ENCODE measurements around the gene SLC25A17. TPM values are rescaled to one million over a fixed set of nuclear protein-coding genes. Genes with fewer than 3 reads are reported as not detected.

The SLC25A17 gene
- total RNA-seq, 1 donor from 2014 or later: 4.8 TPM

DNA sequence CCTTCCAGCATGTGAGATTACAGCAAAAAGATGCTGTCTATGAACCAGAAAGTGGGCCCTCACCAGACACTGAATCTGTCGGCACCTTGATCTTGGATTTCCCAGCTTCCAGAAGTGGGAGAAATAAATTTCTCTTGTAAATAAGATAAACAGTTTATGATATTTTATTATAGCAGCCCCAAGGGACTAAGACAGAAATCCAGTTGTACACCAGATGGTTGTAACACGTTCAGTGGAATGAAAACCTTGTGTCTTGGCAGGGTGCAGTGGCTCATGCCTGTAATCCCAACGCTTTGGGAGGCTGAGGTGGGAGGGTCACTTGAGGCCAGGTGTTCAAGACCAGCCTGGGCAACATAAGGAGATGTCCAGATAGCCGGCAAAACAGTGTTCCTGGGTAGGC, 78.0 kb downstream of the SLC25A17 start:
- intact Hi-C loops (cut with micrococcal nuclease): no loop called here
- no peak overlapping the region for H3K27ac ChIP-seq (replicated peaks)
- no peaks in the 10 kb centered on the region for H3K4me1 ChIP-seq
- H3K27me3 ChIP-seq (ENCODE audit: low read depth): no peaks in the 10 kb centered on the region
- no peak overlapping the region for H3K4me3 ChIP-seq
- TF ChIP-seq, protein P1, sequence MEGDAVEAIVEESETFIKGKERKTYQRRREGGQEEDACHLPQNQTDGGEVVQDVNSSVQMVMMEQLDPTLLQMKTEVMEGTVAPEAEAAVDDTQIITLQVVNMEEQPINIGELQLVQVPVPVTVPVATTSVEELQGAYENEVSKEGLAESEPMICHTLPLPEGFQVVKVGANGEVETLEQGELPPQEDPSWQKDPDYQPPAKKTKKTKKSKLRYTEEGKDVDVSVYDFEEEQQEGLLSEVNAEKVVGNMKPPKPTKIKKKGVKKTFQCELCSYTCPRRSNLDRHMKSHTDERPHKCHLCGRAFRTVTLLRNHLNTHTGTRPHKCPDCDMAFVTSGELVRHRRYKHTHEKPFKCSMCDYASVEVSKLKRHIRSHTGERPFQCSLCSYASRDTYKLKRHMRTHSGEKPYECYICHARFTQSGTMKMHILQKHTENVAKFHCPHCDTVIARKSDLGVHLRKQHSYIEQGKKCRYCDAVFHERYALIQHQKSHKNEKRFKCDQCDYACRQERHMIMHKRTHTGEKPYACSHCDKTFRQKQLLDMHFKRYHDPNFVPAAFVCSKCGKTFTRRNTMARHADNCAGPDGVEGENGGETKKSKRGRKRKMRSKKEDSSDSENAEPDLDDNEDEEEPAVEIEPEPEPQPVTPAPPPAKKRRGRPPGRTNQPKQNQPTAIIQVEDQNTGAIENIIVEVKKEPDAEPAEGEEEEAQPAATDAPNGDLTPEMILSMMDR (IDR thresholded peaks at IDR 0.05; ENCODE audit: borderline replicate concordance): no peak
- H3K36me3 ChIP-seq: no peaks in the 10 kb centered on the region
- no peak for DNase-seq
- no peaks in the 10 kb centered on the region for H3K9me3 ChIP-seq (replicated peaks)

DNA sequence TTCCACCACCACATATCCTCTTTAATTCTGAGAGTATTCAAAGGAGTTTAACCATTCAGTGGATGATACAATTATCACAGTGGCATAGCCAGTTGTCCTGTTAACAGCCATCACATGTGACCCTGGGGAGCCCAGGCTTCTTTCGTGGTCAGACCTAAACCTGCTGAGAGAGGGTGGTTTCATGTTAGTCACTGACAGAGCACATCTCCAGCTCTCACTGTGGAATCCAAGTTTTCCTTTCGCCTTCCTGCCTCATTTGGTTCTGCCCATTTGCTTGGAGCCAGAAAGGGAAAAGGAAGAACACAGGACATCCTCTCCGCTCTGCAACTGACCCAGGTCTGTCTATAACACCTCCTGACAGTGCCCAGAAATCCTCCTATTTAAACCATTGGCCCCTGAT, 79.4 kb downstream of the SLC25A17 start:
- no peaks in the 10 kb centered on the region for H3K9me3 ChIP-seq (replicated peaks)
- H3K27me3 ChIP-seq (ENCODE audit: low read depth): no peaks in the 10 kb centered on the region
- H3K4me3 ChIP-seq: no peak overlapping the region
- H3K36me3 ChIP-seq: no peaks in the 10 kb centered on the region
- TF ChIP-seq, protein P1 (IDR thresholded peaks at IDR 0.05; ENCODE audit: borderline replicate concordance): no peak
- no peak for DNase-seq
- no peaks in the 10 kb centered on the region for H3K4me1 ChIP-seq
- H3K27ac ChIP-seq (replicated peaks): no peak overlapping the region
- intact Hi-C loops (cut with micrococcal nuclease): no loop called here

DNA sequence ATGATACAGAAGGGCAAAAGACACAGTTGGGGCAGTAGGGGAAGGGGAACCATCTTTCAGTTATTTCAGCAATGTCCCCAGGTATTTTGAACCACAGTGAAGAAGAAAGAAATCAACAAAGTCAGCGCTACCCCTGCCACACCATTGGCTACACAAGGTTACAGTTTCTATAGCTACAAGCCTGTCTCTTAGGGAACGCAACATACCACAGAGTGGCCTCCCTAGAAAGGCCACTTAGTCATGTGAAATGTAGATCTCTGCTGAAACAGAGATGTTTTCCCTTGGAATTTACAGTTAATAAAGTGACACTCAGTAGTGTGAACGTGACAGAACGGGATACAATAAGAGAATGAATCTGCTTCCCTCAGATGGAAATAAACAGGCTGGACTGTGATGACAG, 85.2 kb downstream of the SLC25A17 start:
- Histone ChIP-seq H3K4me3 (no peak overlapping the region), H3K9me3 (replicated peaks) (no peaks in the 10 kb centered on the region), H3K27me3 (ENCODE audit: low read depth) (no peaks in the 10 kb centered on the region), H3K27ac (replicated peaks) (no peak overlapping the region), H3K36me3 (no peaks in the 10 kb centered on the region), H3K4me1 (peaks cover 13% of the 10 kb centered on the region)
- TF ChIP-seq, protein P1 (IDR thresholded peaks at IDR 0.05; ENCODE audit: borderline replicate concordance): no peak
- DNase-seq: no peak
- intact Hi-C loops (cut with micrococcal nuclease): no loop called here

DNA sequence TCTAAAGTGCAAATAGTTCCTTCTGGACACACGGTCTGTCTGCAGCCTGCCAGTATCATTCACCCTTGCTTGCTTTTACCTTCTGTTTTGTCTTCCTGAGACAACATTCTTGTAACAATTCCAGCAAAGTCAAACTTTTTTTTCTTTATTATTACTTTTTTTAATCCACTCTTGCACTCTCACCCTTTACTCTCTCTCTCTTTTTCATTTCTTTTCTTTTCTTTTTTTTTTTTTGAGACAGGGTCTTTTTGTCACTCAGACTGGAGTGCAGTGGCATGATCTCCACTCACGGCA, 86.2 kb downstream of the SLC25A17 start:
- Histone ChIP-seq H3K4me3 (no peak overlapping the region), H3K27ac (replicated peaks) (no peak overlapping the region), H3K27me3 (ENCODE audit: low read depth) (no peaks in the 10 kb centered on the region), H3K36me3 (no peaks in the 10 kb centered on the region), H3K9me3 (replicated peaks) (no peaks in the 10 kb centered on the region), H3K4me1 (peaks cover 18% of the 10 kb centered on the region)
- TF ChIP-seq, protein P1 (IDR thresholded peaks at IDR 0.05; ENCODE audit: borderline replicate concordance): no peak
- no peak for DNase-seq
- intact Hi-C loops (cut with micrococcal nuclease): no loop called here

DNA sequence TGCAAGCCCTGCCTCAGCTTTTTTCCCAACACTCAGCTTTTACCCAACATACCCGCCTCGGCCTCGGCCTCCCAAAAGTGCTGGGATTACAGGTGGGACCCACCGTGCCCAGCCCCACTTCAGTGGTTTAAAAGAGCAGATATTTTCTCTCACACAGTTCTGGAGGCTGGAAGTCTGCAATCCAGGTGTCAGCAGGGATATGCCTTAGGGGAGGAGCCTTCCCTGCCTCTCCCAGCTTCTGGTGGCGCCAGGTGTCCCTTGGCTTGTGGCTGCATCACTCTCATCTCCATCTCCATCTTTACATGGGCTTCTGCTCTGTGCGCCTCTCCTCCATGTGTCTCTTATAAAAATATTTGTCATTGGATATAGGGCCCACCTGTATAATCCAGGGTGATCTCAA, 89.9 kb downstream of the SLC25A17 start:
- no peaks in the 10 kb centered on the region for H3K9me3 ChIP-seq (replicated peaks)
- no peak overlapping the region for H3K27ac ChIP-seq (replicated peaks)
- H3K4me1 ChIP-seq: peaks cover 18% of the 10 kb centered on the region
- TF ChIP-seq, protein P1 (IDR thresholded peaks at IDR 0.05; ENCODE audit: borderline replicate concordance): no peak
- no peaks in the 10 kb centered on the region for H3K36me3 ChIP-seq
- DNase-seq: no peak
- no peak overlapping the region for H3K4me3 ChIP-seq
- intact Hi-C loops (cut with micrococcal nuclease): no loop called here
- no peaks in the 10 kb centered on the region for H3K27me3 ChIP-seq (ENCODE audit: low read depth)

DNA sequence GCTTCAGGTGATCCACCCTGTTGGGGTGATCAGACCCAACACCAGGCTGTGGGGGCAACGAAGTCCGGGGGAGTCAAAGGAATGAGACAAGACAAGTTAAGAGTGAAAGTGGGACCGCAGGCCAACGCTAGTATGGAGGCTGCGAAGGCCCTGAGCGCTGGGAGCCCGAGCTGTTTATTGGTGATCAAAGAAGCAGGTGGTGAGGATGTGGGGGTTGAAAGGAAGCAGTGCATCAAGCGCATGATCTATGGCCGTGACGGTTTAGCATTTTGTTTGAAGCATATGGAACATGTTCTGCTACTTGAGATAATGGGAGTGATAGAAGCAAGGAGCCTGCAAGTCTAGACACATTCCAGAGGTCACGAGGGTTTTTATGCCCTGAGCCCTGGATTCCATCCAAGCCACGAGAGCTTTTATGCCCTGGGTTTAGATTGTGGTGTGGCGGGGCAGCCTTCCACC, 90.4 kb downstream of the SLC25A17 start:
- Histone ChIP-seq H3K27ac (replicated peaks) (no peak overlapping the region), H3K4me1 (peaks cover 18% of the 10 kb centered on the region), H3K4me3 (no peak overlapping the region), H3K27me3 (ENCODE audit: low read depth) (no peaks in the 10 kb centered on the region), H3K9me3 (replicated peaks) (no peaks in the 10 kb centered on the region), H3K36me3 (no peaks in the 10 kb centered on the region)
- intact Hi-C loops (cut with micrococcal nuclease): no loop called here
- TF ChIP-seq, protein P1 (IDR thresholded peaks at IDR 0.05; ENCODE audit: borderline replicate concordance): no peak
- DNase-seq: no peak
